Hippocampal formation (tissue), 2 donors: ENCODE data around the gene CIART.
"Not testable (repeated sequence)": the region's sequence is repeated elsewhere in the genome, so short reads cannot be mapped to it uniquely, and the experiment has no call there.

Experiments
- DNase-seq, 2 donors: peaks; one replicate each; lab custom pipeline; 2025; lab: John Stamatoyannopoulos, UW

The CIART gene

DNA sequence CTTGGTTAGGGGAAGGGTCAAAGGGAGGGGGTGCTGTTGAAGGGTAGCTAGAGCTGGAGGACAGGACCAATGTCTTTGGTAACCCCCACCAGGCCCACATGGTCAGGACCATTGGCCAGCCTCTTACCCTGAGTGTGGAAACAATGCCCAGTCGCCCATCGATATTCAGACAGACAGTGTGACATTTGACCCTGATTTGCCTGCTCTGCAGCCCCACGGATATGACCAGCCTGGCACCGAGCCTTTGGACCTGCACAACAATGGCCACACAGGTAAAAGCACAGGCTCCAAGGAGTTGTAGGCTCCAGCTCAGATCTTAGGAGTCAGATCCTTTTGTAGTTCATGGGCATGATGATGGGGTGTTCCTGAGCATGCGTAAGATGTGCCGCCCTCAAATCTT is 21.0 kb upstream of the CIART start:
- DNase-seq, result no peak

DNA sequence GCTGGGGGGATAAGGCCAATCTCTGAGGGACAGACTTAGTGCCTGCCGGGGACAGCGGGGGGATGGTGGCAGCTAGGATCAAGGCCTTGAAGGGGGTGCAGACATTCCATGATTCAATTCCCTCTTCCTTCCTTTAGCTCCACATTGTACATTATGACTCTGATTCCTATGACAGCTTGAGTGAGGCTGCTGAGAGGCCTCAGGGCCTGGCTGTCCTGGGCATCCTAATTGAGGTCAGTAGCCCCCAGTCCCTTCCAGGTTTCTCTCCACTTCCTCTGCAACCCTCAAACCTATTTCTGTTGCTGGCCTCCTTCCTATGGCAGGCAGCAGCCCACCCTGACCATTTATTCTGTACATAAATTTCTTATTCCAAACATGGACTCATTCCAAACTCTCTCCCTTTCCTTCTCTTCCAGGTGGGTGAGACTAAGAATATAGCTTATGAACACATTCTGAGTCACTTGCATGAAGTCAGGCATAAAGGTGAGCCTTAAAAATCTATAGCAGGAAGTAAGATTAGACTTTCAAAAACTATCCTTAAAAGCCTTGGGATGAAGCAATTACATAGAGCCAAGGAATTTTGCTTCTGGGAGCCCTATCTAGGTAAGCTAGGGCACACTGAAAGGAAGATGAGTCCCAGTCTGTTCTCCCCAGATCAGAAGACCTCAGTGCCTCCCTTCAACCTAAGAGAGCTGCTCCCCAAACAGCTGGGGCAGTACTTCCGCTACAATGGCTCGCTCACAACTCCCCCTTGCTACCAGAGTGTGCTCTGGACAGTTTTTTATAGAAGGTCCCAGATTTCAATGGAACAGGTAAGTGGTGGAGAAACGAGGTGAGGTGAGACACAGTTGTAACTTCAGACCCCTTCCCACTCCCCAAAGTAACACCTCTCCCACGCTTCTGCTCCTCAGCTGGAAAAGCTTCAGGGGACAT is 19.7 kb upstream of the CIART start:
- no peak for DNase-seq

DNA sequence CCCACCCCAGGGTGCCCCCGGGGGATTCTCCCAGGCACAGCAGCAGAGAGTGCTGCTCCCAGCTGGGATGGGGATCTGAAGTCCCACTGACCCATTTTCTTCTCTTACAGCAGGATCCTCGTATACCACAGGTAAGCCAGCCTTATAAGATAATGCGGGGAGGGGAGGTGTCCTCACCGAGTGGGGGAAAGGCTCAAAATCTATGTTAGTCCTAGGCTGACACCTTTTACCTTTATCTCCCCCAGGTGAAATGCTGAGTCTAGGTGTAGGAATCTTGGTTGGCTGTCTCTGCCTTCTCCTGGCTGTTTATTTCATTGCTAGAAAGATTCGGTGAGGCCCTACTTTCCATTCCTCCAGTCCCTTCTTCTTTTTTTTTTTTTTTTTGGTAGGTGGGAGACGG is 18.8 kb upstream of the CIART start:
- no peak for DNase-seq

- DNase-seq, result no peak
Observed at GRCh38 chr1:150267896-150268295, 14.5 kb upstream of the CIART start.

GRCh38 chr1:150268340-150268704 is 14.0 kb upstream of the CIART start:
- DNase-seq, result no peak

GRCh38 chr1:150268705-150269403 is 13.5 kb upstream of the CIART start, which contains the start of gene APH1A:
Gene APH1A, minus strand, starts transcription at chr1:150269016. Its CDS starts 206 bp downstream, at chr1:150268810.
- peak; percentile 98 for DNase-seq

GRCh38 chr1:150269451-150269850 is 12.9 kb upstream of the CIART start:
- no peak for DNase-seq

DNA sequence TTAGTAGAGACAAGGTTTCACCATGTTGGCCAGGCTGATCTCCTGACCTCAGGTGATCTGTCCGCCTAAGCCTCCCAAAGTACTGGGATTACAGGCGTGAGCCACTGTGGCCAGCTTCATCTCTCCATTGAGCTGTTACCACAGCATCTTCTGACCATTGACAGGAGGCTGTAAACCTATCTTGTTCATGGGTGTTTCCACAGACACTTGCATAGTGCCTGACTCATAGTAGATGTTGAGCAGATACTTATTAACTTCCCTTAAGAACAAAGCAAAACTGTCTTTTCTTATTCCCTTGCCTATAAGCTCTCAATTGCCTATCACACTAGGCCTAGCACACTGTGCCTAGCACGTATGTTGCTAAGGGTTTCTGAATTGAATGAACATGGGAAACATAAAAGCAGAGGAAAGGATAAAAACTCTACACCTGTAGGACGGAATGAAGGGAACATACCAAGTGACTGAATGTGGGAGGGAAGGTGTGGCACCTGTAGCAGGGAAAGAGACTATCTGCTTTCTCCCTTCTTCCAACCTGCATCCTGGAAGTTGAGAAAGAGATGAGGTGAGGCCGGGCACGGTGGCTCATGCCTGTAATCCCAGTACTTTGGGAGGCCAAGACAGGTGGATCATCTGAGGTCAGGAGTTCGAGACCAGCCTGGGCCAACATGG is 10.9 kb upstream of the CIART start:
- no peak for DNase-seq

DNA sequence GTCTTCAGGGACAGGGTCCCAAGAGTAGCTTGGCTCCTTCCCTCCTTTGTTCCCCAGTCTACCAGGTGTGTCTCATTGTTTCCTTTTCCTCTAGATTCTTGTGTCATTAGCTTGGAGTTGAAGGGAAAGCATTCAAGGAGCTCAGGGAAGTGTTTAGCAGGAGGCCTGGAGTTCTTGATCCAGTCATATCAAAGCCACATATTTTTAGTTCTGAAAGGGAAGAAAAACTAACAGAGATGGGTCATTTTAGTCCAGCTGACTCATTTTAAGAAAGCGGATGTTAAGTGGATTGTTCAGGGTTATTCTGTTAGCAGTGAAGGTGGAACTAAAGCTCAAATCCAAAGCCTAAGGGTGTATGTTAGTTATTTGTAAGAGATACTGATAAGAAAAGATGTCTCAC is 9.0 kb upstream of the CIART start:
- DNase-seq, result no peak

DNA sequence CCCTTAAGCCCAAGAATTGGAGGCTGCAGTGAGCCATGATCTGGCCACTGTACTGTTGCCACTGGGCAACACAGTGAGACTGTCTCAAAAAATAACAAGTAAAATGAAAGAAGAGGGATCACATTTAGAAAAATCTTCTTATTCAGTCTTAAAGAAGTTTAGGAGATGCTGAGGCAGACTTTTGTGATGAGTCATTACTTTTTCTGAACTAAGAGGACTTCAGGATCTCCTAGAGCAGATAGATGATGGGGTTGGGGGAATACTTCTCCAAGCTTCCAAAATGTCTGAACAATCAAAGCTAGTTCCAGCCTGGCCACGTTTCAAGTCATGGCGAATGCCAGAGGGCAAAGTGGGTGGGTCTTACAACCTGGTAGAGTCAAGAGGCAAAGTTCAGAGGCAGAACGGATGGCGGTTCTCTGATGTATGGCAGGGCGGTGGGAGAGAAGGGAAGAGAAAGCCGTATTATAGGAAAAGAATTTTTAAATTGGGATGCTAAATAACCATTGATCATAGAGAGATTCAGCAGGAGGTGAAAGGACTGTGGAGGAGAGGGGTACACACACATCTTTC is 2.1 kb upstream of the CIART start:
- no peak for DNase-seq

DNA sequence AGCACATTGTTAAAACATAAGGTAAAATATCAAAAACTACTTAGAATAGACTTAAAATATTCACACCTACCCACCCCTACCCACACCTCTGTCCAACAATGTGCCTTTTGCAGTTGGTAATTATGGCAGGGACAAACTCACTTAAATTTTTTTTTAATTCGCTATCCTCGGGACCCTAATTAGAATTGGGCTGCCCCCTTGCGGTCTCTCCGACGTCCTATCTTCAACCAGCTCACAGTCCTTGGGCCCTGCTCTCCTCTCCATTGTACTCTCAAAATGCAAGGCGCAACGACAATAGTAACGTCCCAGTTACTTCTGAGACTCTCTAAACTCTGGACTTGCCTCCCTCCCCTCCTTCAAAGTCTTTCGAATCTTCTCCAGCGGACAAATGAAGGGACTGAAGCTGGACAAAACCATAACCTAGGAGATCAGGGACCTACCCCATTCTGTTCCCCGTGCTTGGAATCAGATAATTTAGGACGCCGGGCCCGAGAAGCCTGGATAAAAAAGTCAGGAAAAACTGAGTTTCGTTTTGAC is 1.1 kb upstream of the CIART start:
- DNase-seq, result peak; percentile 66 to 82

GRCh38 chr1:150282558-150282958 is 204 bp downstream of the CIART start:
- DNase-seq, result no peak

- no peak for DNase-seq
Observed at GRCh38 chr1:150283260-150283659, 906 bp downstream of the CIART start.

GRCh38 chr1:150288382-150288781 is 6.0 kb downstream of the CIART start:
- DNase-seq, result no peak

DNA sequence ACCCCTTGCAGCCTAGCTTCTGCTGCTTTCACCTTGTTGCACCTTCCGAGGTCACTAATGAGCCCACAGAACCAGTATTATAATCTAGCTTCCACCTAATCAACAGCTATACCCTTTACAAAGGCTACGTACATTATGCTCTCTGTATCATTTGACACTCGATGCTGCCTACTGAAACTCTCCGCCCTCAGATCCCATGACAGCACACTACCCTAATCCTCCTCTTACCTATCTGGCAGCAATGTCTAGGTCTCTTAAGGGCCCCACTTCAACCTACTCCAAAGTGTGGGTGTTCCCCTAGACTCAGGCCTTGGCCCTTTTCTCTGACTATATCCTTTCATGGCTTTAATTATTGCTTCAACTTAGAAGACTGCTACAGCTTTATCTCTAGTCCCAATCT is 6.5 kb downstream of the CIART start:
- DNase-seq, result no peak

DNA sequence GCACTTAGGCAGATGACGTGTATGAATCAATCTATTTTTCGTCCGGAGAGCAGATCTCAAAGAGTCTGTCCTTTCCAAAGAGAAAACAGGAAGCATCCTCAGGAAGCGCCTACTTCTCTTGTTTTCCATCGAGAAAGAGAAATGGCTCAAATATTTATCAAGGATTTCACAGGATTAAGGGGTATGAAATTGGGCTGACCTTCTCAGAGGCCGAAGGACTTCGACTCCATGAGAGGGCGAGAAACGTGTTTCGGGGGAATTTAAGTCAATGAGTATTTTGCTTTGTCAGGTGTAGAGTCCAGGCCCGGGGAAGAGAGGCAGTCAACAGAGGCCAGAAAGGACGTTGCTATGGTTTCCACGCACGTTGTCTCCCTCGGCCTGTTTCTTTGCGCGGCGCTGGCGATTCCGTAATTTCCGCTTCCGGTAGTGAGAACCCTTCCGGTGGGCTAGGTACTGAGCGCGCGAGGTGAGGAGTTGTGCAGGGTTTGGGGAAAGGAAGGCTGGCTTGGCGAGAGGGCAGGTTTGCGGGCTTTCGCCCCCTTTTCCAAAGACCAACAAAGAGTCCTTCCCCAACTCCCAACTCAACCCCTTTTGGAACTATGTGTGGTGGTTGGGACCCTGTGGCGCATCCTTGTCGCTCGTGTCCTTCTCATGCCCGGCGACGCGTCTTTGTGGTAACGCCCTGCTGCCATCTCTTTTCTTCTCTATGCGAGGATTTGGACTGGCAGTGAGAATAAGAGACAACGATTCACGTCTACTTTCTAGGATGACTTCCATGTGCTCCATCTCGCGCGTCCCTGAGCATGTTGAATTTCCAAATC is 11.3 kb downstream of the CIART start, which contains the start of gene MRPS21:
Gene MRPS21, plus strand, starts transcription at position 429 of the 821 bp plus-strand sequence. CDS start 506 bp downstream, outside the sequence.
- peak; percentile 85 to 90 for DNase-seq

- no peak for DNase-seq
Observed at GRCh38 chr1:150295476-150295875, 13.1 kb downstream of the CIART start.

DNA sequence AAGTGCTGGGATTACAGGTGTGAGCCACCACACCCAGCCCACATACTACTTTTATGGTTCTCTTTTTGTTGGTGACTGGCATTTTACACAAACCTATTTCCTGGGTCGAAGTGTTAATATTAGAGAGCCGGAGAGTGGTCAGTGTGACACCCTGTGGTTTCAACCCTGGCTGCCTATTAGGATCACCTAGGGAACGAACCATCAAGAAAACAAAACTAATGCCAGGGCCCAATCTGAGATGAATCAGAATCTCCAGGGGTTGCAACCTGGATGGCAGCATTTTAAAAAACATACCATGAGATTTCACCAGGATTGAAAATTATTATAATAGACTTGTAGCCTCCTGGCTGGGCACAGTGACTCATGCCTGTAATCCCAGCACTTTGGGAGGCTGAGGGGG is 17.4 kb downstream of the CIART start:
- DNase-seq, result no peak

GRCh38 chr1:150302338-150302737 is 20.0 kb downstream of the CIART start:
- DNase-seq, result peak; percentile 27 to 63

DNA sequence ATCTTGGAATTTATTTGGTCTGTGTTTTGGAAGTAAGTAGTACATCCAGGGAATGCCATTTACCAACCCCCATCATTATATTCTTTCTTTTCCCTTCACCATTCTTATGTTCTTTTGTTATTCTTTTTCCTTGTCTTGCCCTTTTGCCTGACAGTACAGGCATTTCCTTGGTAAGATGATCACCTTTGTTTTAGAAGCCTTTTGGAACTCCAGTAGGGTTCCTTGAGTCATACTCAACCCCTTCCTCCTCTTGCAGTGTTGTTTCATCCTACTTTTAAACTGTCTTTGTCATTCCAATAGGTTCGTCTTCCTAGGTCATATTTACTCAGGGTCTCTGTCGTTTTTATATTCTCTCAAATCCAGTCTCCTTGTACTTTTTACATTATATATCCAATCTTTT is 20.5 kb downstream of the CIART start:
- DNase-seq, result no peak

DNA sequence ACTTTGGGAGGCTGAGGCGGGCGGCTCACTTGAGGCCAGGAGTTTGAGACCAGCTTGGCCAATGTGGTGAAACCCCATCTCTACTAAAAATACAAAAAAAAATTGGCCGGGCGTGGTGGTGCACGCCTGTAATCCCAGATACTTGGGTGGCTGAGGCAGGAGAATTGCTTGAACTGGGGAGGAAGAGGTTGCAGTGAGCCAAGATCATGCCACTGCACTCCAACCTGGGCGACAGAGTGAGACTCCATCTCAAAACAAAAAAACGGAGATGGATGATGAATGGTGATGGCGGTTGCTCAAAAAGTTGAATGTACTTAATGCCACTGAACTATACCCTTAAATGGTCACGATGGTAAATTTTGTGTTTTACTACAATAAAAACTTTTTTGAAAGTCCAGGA is 26.2 kb downstream of the CIART start:
- DNase-seq, result not testable (repeated sequence)
